Liver (tissue), 9 donors: ENCODE results near the gene TMPRSS9. TPM values are rescaled to one million over a fixed set of nuclear protein-coding genes. Genes with fewer than 3 reads are reported as not detected.

ENCODE experiments used
- DNase-seq: peaks from one replicate; pipeline ENCODE4 v3.0.0-alpha.2; 2017; ENCODE audit warnings: low spot score
- H3K27ac ChIP-seq, 2 donors: one replicate each; pipeline ENCODE4 v1.7.0; 2013; ENCODE audit warnings: inconsistent platforms in 2 of 2, low read length in 2 of 2, control low read depth in 1 of 2, low read depth in 1 of 2, mild to moderate bottlenecking in 1 of 2
- H3K27me3 ChIP-seq, 4 donors: one replicate each; pipeline versions ENCODE4 v1.6.1 to v1.7.0; 2013; ENCODE audit warnings: low read length in 3 of 4, inconsistent platforms in 1 of 4, mild to moderate bottlenecking in 1 of 4, moderate library complexity in 1 of 4; ENCODE audit not compliant: control insufficient read depth in 4 of 4, insufficient read depth in 4 of 4
- H3K36me3 ChIP-seq, 4 donors: one replicate each; pipeline versions ENCODE4 v1.6.1 to v1.7.0; 2013; ENCODE audit warnings: low read length in 3 of 4, mild to moderate bottlenecking in 3 of 4, low read depth in 1 of 4, moderate library complexity in 1 of 4; ENCODE audit not compliant: control insufficient read depth in 4 of 4, insufficient read depth in 3 of 4
- H3K4me1 ChIP-seq, 4 donors: one replicate each; pipeline versions ENCODE4 v1.6.1 to v1.7.0; 2013; ENCODE audit warnings: low read length in 3 of 4, mild to moderate bottlenecking in 3 of 4, moderate library complexity in 1 of 4; ENCODE audit not compliant: control insufficient read depth in 4 of 4, insufficient read depth in 4 of 4
- H3K4me3 ChIP-seq, 3 donors: one replicate each; pipeline versions ENCODE4 v1.6.1 to v1.7.0; 2013; ENCODE audit warnings: low read length in 3 of 3, control low read depth in 1 of 3, low read depth in 1 of 3, mild to moderate bottlenecking in 1 of 3
- H3K9ac ChIP-seq, 2 donors: one replicate each; pipeline ENCODE4 v1.7.0; 2013; ENCODE audit warnings: low read length in 2 of 2, mild to moderate bottlenecking in 2 of 2, moderate library complexity in 2 of 2, control low read depth in 1 of 2, low read depth in 1 of 2
- H3K9me3 ChIP-seq, 4 donors: one replicate each; pipeline versions ENCODE4 v1.6.1 to v1.7.0; 2013; ENCODE audit warnings: low read length in 3 of 4; ENCODE audit not compliant: control insufficient read depth in 4 of 4
- EGR1 ChIP-seq, 2 donors: IDR thresholded peaks; 2 replicates each; pipeline ENCODE4 v1.6.1; 2016 to 2018; ENCODE audit warnings: antibody characterized with exemption in 2 of 2, low read depth in 2 of 2
- FOXA1 ChIP-seq: IDR thresholded peaks from 2 replicates; pipeline ENCODE4 v1.6.1; 2016; ENCODE audit warnings: antibody characterized with exemption
- FOXA2 ChIP-seq: IDR thresholded peaks from 2 replicates; pipeline ENCODE4 v1.6.1; 2016; ENCODE audit warnings: antibody characterized with exemption
- GABPA ChIP-seq, 2 donors: IDR thresholded peaks in 1 of 2; conservative IDR thresholded peaks in 1 of 2; 2 replicates each; pipeline ENCODE4 v1.6.1; 2016; ENCODE audit warnings: antibody characterized with exemption in 2 of 2, mild to moderate bottlenecking in 1 of 2, moderate library complexity in 1 of 2
- HNF4A ChIP-seq, 2 donors: conservative IDR thresholded peaks; 2 replicates each; pipeline ENCODE4 v1.6.1; 2016; ENCODE audit warnings: antibody characterized with exemption in 2 of 2, mild to moderate bottlenecking in 2 of 2
- HNF4G ChIP-seq: IDR thresholded peaks from 2 replicates; pipeline ENCODE4 v1.6.1; 2016; ENCODE audit warnings: antibody characterized with exemption
- JUND ChIP-seq, 2 donors: IDR thresholded peaks; 2 replicates each; pipeline ENCODE4 v1.6.1; 2016; ENCODE audit warnings: antibody characterized with exemption in 2 of 2
- MAX ChIP-seq: IDR thresholded peaks from 2 replicates; pipeline ENCODE4 v1.6.1; 2016; ENCODE audit warnings: antibody characterized with exemption
- NR2F2 ChIP-seq: IDR thresholded peaks from 2 replicates; pipeline ENCODE4 v1.6.1; 2016; ENCODE audit warnings: antibody characterized with exemption
- RAD21 ChIP-seq, 2 donors: IDR thresholded peaks; 2 replicates each; pipeline ENCODE4 v1.6.1; 2016; ENCODE audit warnings: antibody characterized with exemption in 2 of 2, mild to moderate bottlenecking in 2 of 2
- RXRA ChIP-seq, 2 donors: IDR thresholded peaks; 2 replicates each; pipeline ENCODE4 v1.6.1; 2017 to 2018; ENCODE audit warnings: antibody characterized with exemption in 2 of 2, mild to moderate bottlenecking in 1 of 2
- SP1 ChIP-seq: IDR thresholded peaks from 2 replicates; pipeline ENCODE4 v1.6.1; 2018; ENCODE audit warnings: antibody characterized with exemption, mild to moderate bottlenecking
- TAF1 ChIP-seq: conservative IDR thresholded peaks from 2 replicates; pipeline ENCODE4 v1.6.1; 2016; ENCODE audit warnings: antibody characterized with exemption, mild to moderate bottlenecking
- YY1 ChIP-seq: IDR thresholded peaks from 2 replicates; pipeline ENCODE4 v1.6.1; 2016; ENCODE audit warnings: antibody characterized with exemption, mild to moderate bottlenecking
- whole genome bisulfite sequencing: extraction: QIAGEN DNeasy Blood & Tissue Kit; methylation state at CpG from one replicate; pipeline ENCODE4 v1.1.7; 2013; 5-methylcytosine and 5-hydroxymethylcytosine counted together
- polyA plus RNA-seq, 2 donors: library from polyadenylated mRNA; stranded (reverse) in 1 of 2; unstranded in 1 of 2; fragments of 200-250 nt in 1 of 2; fragments of >200 nt in 1 of 2; fragmentation: Nextera tagmentation in 1 of 2; extraction: Ambion mirVana in 1 of 2; gene quantifications; one replicate each; pipeline versions ENCODE4 v1.2.1 to v1.2.3, GENCODE V29; 2013 to 2015
- total RNA-seq, 2 donors: library from RNA; depleted of rRNA; stranded (reverse); fragments of >200 nt; gene quantifications; one replicate each; pipeline ENCODE4 v1.2.3, GENCODE V29; 2014
- TF ChIP-seq, protein P1 (sequence below): IDR thresholded peaks from 2 replicates; pipeline ENCODE4 v1.6.1; 2016; ENCODE audit warnings: antibody characterized with exemption
- TF ChIP-seq, protein P2 (sequence below): IDR thresholded peaks from 2 replicates; pipeline ENCODE4 v1.6.1; 2016; ENCODE audit warnings: antibody characterized with exemption
- TF ChIP-seq, protein P3 (sequence below): fragments of 150-350 bp; IDR thresholded peaks from 2 replicates; pipeline ENCODE4 v1.5.1; 2017; ENCODE audit warnings: improper control_type of control experiment, low read depth, low read length; ENCODE audit not compliant: missing input control
- donor health status: healthy.
- donor health status: healthy.
- donor health status: healthy.
- donor health status: healthy.
- donor health status: healthy.

TMPRSS9 gene
- total and polyA plus RNA-seq, 4 donors, result 0.39 to 24.8 (median 1.5) TPM

GRCh38 chr19:2399582-2399981 is 39.5 kb downstream of the TMPRSS9 start:
- H3K4me1 ChIP-seq, result peaks cover 4 to 20% (median 12%) of the 10 kb centered on the region in 4 donors
- 94% methylated on average over 4 of the region's 4 CpGs for WGBS

GRCh38 chr19:2408247-2408646 is 48.2 kb downstream of the TMPRSS9 start:
- Histone ChIP-seq H3K36me3 (peaks cover 0 to 6% (median 0%) of the 10 kb centered on the region in 4 donors), H3K27me3 (no peaks in the 10 kb centered on the region), H3K9ac (no peak overlapping the region), H3K4me3 (no peak overlapping the region), H3K9me3 (no peaks in the 10 kb centered on the region), H3K27ac (no peak overlapping the region), H3K4me1 (no peaks in the 10 kb centered on the region)
- TF ChIP-seq, protein P1, sequence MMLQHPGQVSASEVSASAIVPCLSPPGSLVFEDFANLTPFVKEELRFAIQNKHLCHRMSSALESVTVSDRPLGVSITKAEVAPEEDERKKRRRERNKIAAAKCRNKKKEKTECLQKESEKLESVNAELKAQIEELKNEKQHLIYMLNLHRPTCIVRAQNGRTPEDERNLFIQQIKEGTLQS, result no peak
- TF ChIP-seq SP1 (no peak), YY1 (no peak), HNF4G (no peak), GABPA (IDR thresholded peaks at IDR 0.05 in 1 of 2, conservative IDR thresholded peaks at IDR 0.05 in 1 of 2) (no peak), FOXA1 (no peak), EGR1 (IDR thresholded peaks at IDR 0.05; ENCODE audit: low read depth in 2 of 2) (no peak), NR2F2 (no peak), RAD21 (IDR thresholded peaks at IDR 0.05) (no peak), RXRA (IDR thresholded peaks at IDR 0.05) (no peak), TAF1 (no peak)
- TF ChIP-seq, protein P2, sequence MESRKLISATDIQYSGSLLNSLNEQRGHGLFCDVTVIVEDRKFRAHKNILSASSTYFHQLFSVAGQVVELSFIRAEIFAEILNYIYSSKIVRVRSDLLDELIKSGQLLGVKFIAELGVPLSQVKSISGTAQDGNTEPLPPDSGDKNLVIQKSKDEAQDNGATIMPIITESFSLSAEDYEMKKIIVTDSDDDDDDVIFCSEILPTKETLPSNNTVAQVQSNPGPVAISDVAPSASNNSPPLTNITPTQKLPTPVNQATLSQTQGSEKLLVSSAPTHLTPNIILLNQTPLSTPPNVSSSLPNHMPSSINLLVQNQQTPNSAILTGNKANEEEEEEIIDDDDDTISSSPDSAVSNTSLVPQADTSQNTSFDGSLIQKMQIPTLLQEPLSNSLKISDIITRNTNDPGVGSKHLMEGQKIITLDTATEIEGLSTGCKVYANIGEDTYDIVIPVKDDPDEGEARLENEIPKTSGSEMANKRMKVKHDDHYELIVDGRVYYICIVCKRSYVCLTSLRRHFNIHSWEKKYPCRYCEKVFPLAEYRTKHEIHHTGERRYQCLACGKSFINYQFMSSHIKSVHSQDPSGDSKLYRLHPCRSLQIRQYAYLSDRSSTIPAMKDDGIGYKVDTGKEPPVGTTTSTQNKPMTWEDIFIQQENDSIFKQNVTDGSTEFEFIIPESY, result no peak
- 90% methylated on average over 25 of the region's 25 CpGs for WGBS
- DNase-seq, result no peak

More at GRCh38 chr19:2399582-2399981, 39.5 kb downstream of the TMPRSS9 start:
- no peak for DNase-seq
- no peak overlapping the region for H3K27ac ChIP-seq
- no peaks in the 10 kb centered on the region for H3K9me3 ChIP-seq
- no peaks in the 10 kb centered on the region for H3K36me3 ChIP-seq
- no peaks in the 10 kb centered on the region for H3K27me3 ChIP-seq
- H3K4me3 ChIP-seq, result no peak overlapping the region
- no peak overlapping the region for H3K9ac ChIP-seq
- no peak for TF ChIP-seq GABPA (IDR thresholded peaks at IDR 0.05 in 1 of 2, conservative IDR thresholded peaks at IDR 0.05 in 1 of 2)
- TF ChIP-seq MAX, result no peak
- no peak for TF ChIP-seq FOXA1
- TF ChIP-seq EGR1 (IDR thresholded peaks at IDR 0.05; ENCODE audit: low read depth in 2 of 2), result no peak
- no peak for TF ChIP-seq TAF1

GRCh38 chr19:2409352-2409912 is 49.4 kb downstream of the TMPRSS9 start:
- no peak overlapping the region for H3K9ac ChIP-seq
- peaks cover 0 to 6% (median 0%) of the 10 kb centered on the region in 4 donors for H3K36me3 ChIP-seq
- H3K4me3 ChIP-seq, result no peak overlapping the region
- WGBS, result 91% methylated on average over 7 of the region's 7 CpGs
- TF ChIP-seq FOXA1 (no peak), GABPA (IDR thresholded peaks at IDR 0.05 in 1 of 2, conservative IDR thresholded peaks at IDR 0.05 in 1 of 2) (no peak), RAD21 (IDR thresholded peaks at IDR 0.05) (no peak), FOXA2 (no peak), RXRA (IDR thresholded peaks at IDR 0.05) (no peak), EGR1 (IDR thresholded peaks at IDR 0.05; ENCODE audit: low read depth in 2 of 2) (no peak), HNF4A (conservative IDR thresholded peaks at IDR 0.05) (no peak), JUND (IDR thresholded peaks at IDR 0.05) (no peak)
- TF ChIP-seq, protein P3, sequence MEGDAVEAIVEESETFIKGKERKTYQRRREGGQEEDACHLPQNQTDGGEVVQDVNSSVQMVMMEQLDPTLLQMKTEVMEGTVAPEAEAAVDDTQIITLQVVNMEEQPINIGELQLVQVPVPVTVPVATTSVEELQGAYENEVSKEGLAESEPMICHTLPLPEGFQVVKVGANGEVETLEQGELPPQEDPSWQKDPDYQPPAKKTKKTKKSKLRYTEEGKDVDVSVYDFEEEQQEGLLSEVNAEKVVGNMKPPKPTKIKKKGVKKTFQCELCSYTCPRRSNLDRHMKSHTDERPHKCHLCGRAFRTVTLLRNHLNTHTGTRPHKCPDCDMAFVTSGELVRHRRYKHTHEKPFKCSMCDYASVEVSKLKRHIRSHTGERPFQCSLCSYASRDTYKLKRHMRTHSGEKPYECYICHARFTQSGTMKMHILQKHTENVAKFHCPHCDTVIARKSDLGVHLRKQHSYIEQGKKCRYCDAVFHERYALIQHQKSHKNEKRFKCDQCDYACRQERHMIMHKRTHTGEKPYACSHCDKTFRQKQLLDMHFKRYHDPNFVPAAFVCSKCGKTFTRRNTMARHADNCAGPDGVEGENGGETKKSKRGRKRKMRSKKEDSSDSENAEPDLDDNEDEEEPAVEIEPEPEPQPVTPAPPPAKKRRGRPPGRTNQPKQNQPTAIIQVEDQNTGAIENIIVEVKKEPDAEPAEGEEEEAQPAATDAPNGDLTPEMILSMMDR, result no peak
- TF ChIP-seq, protein P2, result no peak
- DNase-seq, result no peak
- no peaks in the 10 kb centered on the region for H3K9me3 ChIP-seq
- H3K4me1 ChIP-seq, result no peaks in the 10 kb centered on the region
- no peak overlapping the region for H3K27ac ChIP-seq
- no peaks in the 10 kb centered on the region for H3K27me3 ChIP-seq
